Skeletal muscle tissue (tissue), 4 donors: Measurements from ENCODE around the gene SPRY1. TPM values are rescaled to one million over a fixed set of nuclear protein-coding genes. Genes with fewer than 3 reads are reported as not detected.
A peak's percentile ranks its signal among the peaks of the same experiment; 100 is the strongest.

Source experiments
- H3K27ac ChIP-seq: one replicate; pipeline ENCODE4 v1.7.0; 2013; ENCODE audit warnings: mild to moderate bottlenecking, low read depth, low read length, inconsistent platforms
- H3K27me3 ChIP-seq, 3 donors: one replicate each; pipeline ENCODE4 v1.7.0; 2013; ENCODE audit warnings: low read length in 3 of 3; ENCODE audit not compliant: control insufficient read depth in 3 of 3, insufficient read depth in 3 of 3
- H3K36me3 ChIP-seq, 3 donors: one replicate each; pipeline ENCODE4 v1.7.0; 2013; ENCODE audit warnings: low read length in 3 of 3; ENCODE audit not compliant: control insufficient read depth in 3 of 3, insufficient read depth in 3 of 3
- H3K4me1 ChIP-seq, 3 donors: one replicate each; pipeline ENCODE4 v1.7.0; 2013; ENCODE audit warnings: low read length in 3 of 3, mild to moderate bottlenecking in 3 of 3; ENCODE audit not compliant: control insufficient read depth in 3 of 3, insufficient read depth in 3 of 3
- H3K4me3 ChIP-seq, 3 donors: one replicate each; pipeline ENCODE4 v1.7.0; 2013; ENCODE audit warnings: low read length in 3 of 3
- H3K9ac ChIP-seq, 3 donors: one replicate each; pipeline ENCODE4 v1.7.0; 2013; ENCODE audit warnings: low read length in 3 of 3, mild to moderate bottlenecking in 3 of 3, moderate library complexity in 2 of 3, low read depth in 1 of 3
- H3K9me3 ChIP-seq, 3 donors: one replicate each; pipeline ENCODE4 v1.7.0; 2013; ENCODE audit warnings: low read length in 3 of 3; ENCODE audit not compliant: control insufficient read depth in 3 of 3
- total RNA-seq: library from RNA; depleted of rRNA; stranded (reverse); fragments of >200 nt; gene quantifications from one replicate; pipeline ENCODE4 v1.2.3, GENCODE V29; 2014
- donor health status: Osteomylitis.

The SPRY1 gene
- total RNA-seq, 1 donor from 2014 or later, result 77.8 TPM

GRCh38 chr4:123405267-123405865 is 8.8 kb downstream of the SPRY1 start:
- H3K9ac ChIP-seq, result peak overlapping the region; percentile 5 to 67 (median 40)
- peak overlapping the region; percentile 74 for H3K27ac ChIP-seq
- H3K27me3 ChIP-seq, result no peaks in the 10 kb centered on the region
- H3K4me3 ChIP-seq, result peak overlapping the region in 2 of 3 donors; percentile 33 to 45
- peaks cover 9 to 20% (median 12%) of the 10 kb centered on the region in 3 donors for H3K36me3 ChIP-seq
- peaks cover 44 to 73% (median 58%) of the 10 kb centered on the region in 3 donors for H3K4me1 ChIP-seq
- no peaks in the 10 kb centered on the region for H3K9me3 ChIP-seq

- Histone ChIP-seq H3K36me3 (peaks cover 8 to 18% (median 8%) of the 10 kb centered on the region in 3 donors), H3K27me3 (no peaks in the 10 kb centered on the region), H3K9me3 (no peaks in the 10 kb centered on the region), H3K4me1 (peaks cover 37 to 66% (median 50%) of the 10 kb centered on the region in 3 donors), H3K9ac (no peak overlapping the region), H3K27ac (peak overlapping the region; percentile 57), H3K4me3 (peak overlapping the region in 1 of 3 donors; percentile 15)
Measured at GRCh38 chr4:123406872-123407271, 10.3 kb downstream of the SPRY1 start.

- H3K27ac ChIP-seq, result peak overlapping the region; percentile 74
- no peak overlapping the region for H3K9ac ChIP-seq
- no peak overlapping the region for H3K4me3 ChIP-seq
- no peaks in the 10 kb centered on the region for H3K9me3 ChIP-seq
- peaks cover 35 to 57% (median 41%) of the 10 kb centered on the region in 3 donors for H3K4me1 ChIP-seq
- H3K27me3 ChIP-seq, result no peaks in the 10 kb centered on the region
- H3K36me3 ChIP-seq, result peaks cover 0 to 2% (median 0%) of the 10 kb centered on the region in 3 donors
Measured at GRCh38 chr4:123408471-123409084, 12.0 kb downstream of the SPRY1 start.

GRCh38 chr4:123409334-123409733 is 12.7 kb downstream of the SPRY1 start:
- Histone ChIP-seq H3K4me1 (peaks cover 33 to 50% (median 36%) of the 10 kb centered on the region in 3 donors), H3K27me3 (no peaks in the 10 kb centered on the region)

GRCh38 chr4:123411514-123411913 is 14.9 kb downstream of the SPRY1 start:
- Histone ChIP-seq H3K36me3 (no peaks in the 10 kb centered on the region), H3K4me1 (peaks cover 30 to 38% (median 35%) of the 10 kb centered on the region in 3 donors), H3K9ac (peak overlapping the region in 1 of 3 donors; percentile 23), H3K27ac (no peak overlapping the region), H3K4me3 (no peak overlapping the region), H3K9me3 (no peaks in the 10 kb centered on the region), H3K27me3 (no peaks in the 10 kb centered on the region)

More at GRCh38 chr4:123409334-123409733, 12.7 kb downstream of the SPRY1 start:
- no peaks in the 10 kb centered on the region for H3K36me3 ChIP-seq
- peak overlapping the region in 1 of 3 donors; percentile 3 for H3K4me3 ChIP-seq
- H3K9me3 ChIP-seq, result no peaks in the 10 kb centered on the region
- no peak overlapping the region for H3K9ac ChIP-seq
- peak overlapping the region; percentile 74 for H3K27ac ChIP-seq

- Histone ChIP-seq H3K27ac (peak overlapping the region; percentile 55), H3K9ac (peak overlapping the region in 1 of 3 donors; percentile 23), H3K4me3 (no peak overlapping the region), H3K9me3 (no peaks in the 10 kb centered on the region), H3K27me3 (no peaks in the 10 kb centered on the region), H3K36me3 (no peaks in the 10 kb centered on the region), H3K4me1 (peaks cover 25 to 34% (median 30%) of the 10 kb centered on the region in 3 donors)
Measured at GRCh38 chr4:123412091-123412505, 15.5 kb downstream of the SPRY1 start.

GRCh38 chr4:123412700-123413512 is 16.3 kb downstream of the SPRY1 start:
- peak overlapping the region; percentile 55 for H3K27ac ChIP-seq
- peaks cover 24 to 31% (median 30%) of the 10 kb centered on the region in 3 donors for H3K4me1 ChIP-seq
- no peaks in the 10 kb centered on the region for H3K36me3 ChIP-seq
- no peaks in the 10 kb centered on the region for H3K27me3 ChIP-seq
- H3K4me3 ChIP-seq, result no peak overlapping the region
- no peak overlapping the region for H3K9ac ChIP-seq
- H3K9me3 ChIP-seq, result no peaks in the 10 kb centered on the region

GRCh38 chr4:123415576-123415975 is 19.0 kb downstream of the SPRY1 start:
- no peaks in the 10 kb centered on the region for H3K9me3 ChIP-seq
- H3K9ac ChIP-seq, result no peak overlapping the region
- H3K36me3 ChIP-seq, result no peaks in the 10 kb centered on the region
- H3K27me3 ChIP-seq, result no peaks in the 10 kb centered on the region
- H3K27ac ChIP-seq, result no peak overlapping the region
- peaks cover 15 to 23% (median 21%) of the 10 kb centered on the region in 3 donors for H3K4me1 ChIP-seq
- no peak overlapping the region for H3K4me3 ChIP-seq

GRCh38 chr4:123415977-123416376 is 19.4 kb downstream of the SPRY1 start:
- H3K27me3 ChIP-seq, result no peaks in the 10 kb centered on the region
- H3K27ac ChIP-seq, result no peak overlapping the region
- H3K9me3 ChIP-seq, result no peaks in the 10 kb centered on the region
- H3K4me1 ChIP-seq, result peaks cover 15 to 23% (median 21%) of the 10 kb centered on the region in 3 donors
- H3K9ac ChIP-seq, result no peak overlapping the region
- H3K36me3 ChIP-seq, result no peaks in the 10 kb centered on the region
- H3K4me3 ChIP-seq, result no peak overlapping the region
